ENCODE data around the gene SEMA3E. TPM values are rescaled to one million over a fixed set of nuclear protein-coding genes. Genes with fewer than 3 reads are reported as not detected.

SEMA3E gene
- polyA plus RNA-seq, 1 of the 3 experiments (the other 2 are of a cell fraction) = under 0.01 TPM

- no peak overlapping the region for H2AFZ ChIP-seq (ENCODE audit: low read depth)
- no peaks in the 10 kb centered on the region for H3K9me3 ChIP-seq
- no peaks in the 10 kb centered on the region for H3K9me2 ChIP-seq
- H3K27me3 ChIP-seq (ENCODE audit: insufficient read depth) = no peaks in the 10 kb centered on the region
- 81% methylated on average over 4 of the region's 4 CpGs for WGBS (ENCODE audit: low lambda C conversion rate)
- no peaks in the 10 kb centered on the region for H3F3A ChIP-seq (replicated peaks; ENCODE audit: insufficient read depth)
- H3K4me1 ChIP-seq (ENCODE audit: control insufficient read depth in 1 of 2, insufficient read depth in 2 of 2, low read depth in 1 of 2, low read length in 1 of 2) = no peaks in the 10 kb centered on the region; a peak in 1 of 4 replicates
- no peak overlapping the region for H3K27ac ChIP-seq (ENCODE audit: low read depth in 2 of 2, low read length in 1 of 2)
- no peak overlapping the region for H3K9ac ChIP-seq
- H4K20me1 ChIP-seq (ENCODE audit: insufficient read depth) = no peaks in the 10 kb centered on the region
- H3K4me3 ChIP-seq (ENCODE audit: low read depth in 2 of 2, low read length in 1 of 2) = no peak overlapping the region
- no peaks in the 10 kb centered on the region for H3K36me3 ChIP-seq (replicated peaks in 1 of 2; ENCODE audit: control insufficient read depth in 1 of 2, insufficient read depth in 2 of 2, low read length in 1 of 2)
- no peak overlapping the region for H3K4me2 ChIP-seq
- TF ChIP-seq NRF1 (IDR thresholded peaks at IDR 0.05; ENCODE audit: low read depth, low read length) (no peak), MEF2A (IDR thresholded peaks at IDR 0.05; ENCODE audit: borderline replicate concordance, low read depth) (no peak)
- POLR2A ChIA-PET = no interaction called here
- H3K79me2 ChIP-seq (ENCODE audit: insufficient read depth) = no peaks in the 10 kb centered on the region
- no peak for DNase-seq
- CTCF ChIA-PET = no interaction called here
These were observed 197.4 kb downstream of the SEMA3E start for GRCh38 chr7:83451501-83452045.

- H3K27ac ChIP-seq (ENCODE audit: low read depth in 2 of 2, low read length in 1 of 2) = no peak overlapping the region
- H3K9me2 ChIP-seq = no peaks in the 10 kb centered on the region
- no peaks in the 10 kb centered on the region for H3F3A ChIP-seq (replicated peaks; ENCODE audit: insufficient read depth)
- no peak overlapping the region for H3K4me3 ChIP-seq (ENCODE audit: low read depth in 2 of 2, low read length in 1 of 2)
- TF ChIP-seq EP300 (IDR thresholded peaks at IDR 0.05; ENCODE audit: borderline replicate concordance in 1 of 2, low read depth in 1 of 2, low read length in 1 of 2) (no peak), ZBTB33 (IDR thresholded peaks at IDR 0.05; ENCODE audit: borderline replicate concordance, low read depth) (no peak), RXRA (IDR thresholded peaks at IDR 0.05; ENCODE audit: borderline replicate concordance, low read depth) (no peak), TAF1 (IDR thresholded peaks at IDR 0.05; ENCODE audit: borderline replicate concordance, low read depth, low read length) (no peak), USF2 (IDR thresholded peaks at IDR 0.05; ENCODE audit: borderline replicate concordance, low read depth, low read length) (no peak), TCF12 (IDR thresholded peaks at IDR 0.05) (no peak), FOSL2 (IDR thresholded peaks at IDR 0.05; ENCODE audit: borderline replicate concordance, low read depth) (no peak), FOXJ3 (CRISPR knock-in tag; IDR thresholded peaks at IDR 0.05) (no peak), GATA2 (CRISPR knock-in tag; IDR thresholded peaks at IDR 0.05) (no peak), RAD21 (IDR thresholded peaks at IDR 0.05; ENCODE audit: low read length) (no peak), NRF1 (IDR thresholded peaks at IDR 0.05; ENCODE audit: low read depth, low read length) (no peak)
- DNase-seq = no peak
- no peaks in the 10 kb centered on the region for H4K20me1 ChIP-seq (ENCODE audit: insufficient read depth)
- ChIA-PET CTCF (interaction anchor here (0.7 to 2.5 kb wide), 3 partner anchors 18 to 211 kb away, joined by 3 to 7 read pairs (median 3); no protein-coding TSS in a partner anchor), POLR2A (no interaction called here)
- no peaks in the 10 kb centered on the region for H3K36me3 ChIP-seq (replicated peaks in 1 of 2; ENCODE audit: control insufficient read depth in 1 of 2, insufficient read depth in 2 of 2, low read length in 1 of 2)
- no peak overlapping the region for H3K9ac ChIP-seq
- H3K4me1 ChIP-seq (ENCODE audit: control insufficient read depth in 1 of 2, insufficient read depth in 2 of 2, low read depth in 1 of 2, low read length in 1 of 2) = no peaks in the 10 kb centered on the region; a peak in 1 of 4 replicates
- H3K4me2 ChIP-seq = no peak overlapping the region
- H3K27me3 ChIP-seq (ENCODE audit: insufficient read depth) = no peaks in the 10 kb centered on the region
- H3K79me2 ChIP-seq (ENCODE audit: insufficient read depth) = no peaks in the 10 kb centered on the region
- no peaks in the 10 kb centered on the region for H3K9me3 ChIP-seq
- H2AFZ ChIP-seq (ENCODE audit: low read depth) = no peak overlapping the region
These were observed 199.2 kb downstream of the SEMA3E start for GRCh38 chr7:83449781-83450180.

Data from SK-N-SH (cell line).